Kidney (tissue), 14 donors: Measurements from ENCODE around the gene SLC49A4. TPM values are rescaled to one million over a fixed set of nuclear protein-coding genes. Genes with fewer than 3 reads are reported as not detected.
A peak's percentile ranks its signal among the peaks of the same experiment; 100 is the strongest.

ENCODE experiments used
- DNase-seq, 5 donors: peaks; one replicate each; pipeline ENCODE4 v3.0.0-alpha.2; 2013 to 2020
- FAIRE-seq: peaks from 2 replicates; lab custom pipeline; 2012; peaks lifted over from hg19 to GRCh38; lab: Jason Lieb, UNC
- H3K27ac ChIP-seq, 2 donors: one replicate each; pipeline ENCODE4 v1.7.0; 2013; ENCODE audit warnings: low read depth in 2 of 2, low read length in 2 of 2, inconsistent platforms in 1 of 2
- H3K27me3 ChIP-seq: one replicate; pipeline ENCODE4 v1.7.1; 2013; ENCODE audit warnings: low read length, inconsistent platforms; ENCODE audit not compliant: control insufficient read depth, insufficient read depth
- H3K36me3 ChIP-seq, 3 donors: one replicate each; pipeline versions ENCODE4 v1.7.0 to v1.7.1; 2013; ENCODE audit warnings: low read length in 3 of 3, control low read depth in 1 of 3, inconsistent platforms in 1 of 3; ENCODE audit not compliant: insufficient read depth in 3 of 3, control insufficient read depth in 2 of 3
- H3K4me1 ChIP-seq, 3 donors: one replicate each; pipeline versions ENCODE4 v1.7.0 to v1.7.1; 2013; ENCODE audit warnings: low read length in 3 of 3, inconsistent platforms in 1 of 3, low read depth in 1 of 3; ENCODE audit not compliant: control insufficient read depth in 2 of 3, insufficient read depth in 2 of 3
- H3K4me3 ChIP-seq, 3 donors: one replicate each; pipeline versions ENCODE4 v1.7.0 to v1.8.1; 2013; ENCODE audit warnings: low read length in 3 of 3, control low read depth in 1 of 3, inconsistent platforms in 1 of 3
- H3K9ac ChIP-seq, 3 donors: one replicate each; pipeline versions ENCODE4 v1.7.0 to v1.7.1; 2013; ENCODE audit warnings: low read length in 3 of 3, control low read depth in 1 of 3, inconsistent platforms in 1 of 3
- H3K9me3 ChIP-seq, 3 donors: one replicate each; pipeline versions ENCODE4 v1.7.0 to v1.7.1; 2013; ENCODE audit warnings: low read length in 3 of 3, control low read depth in 1 of 3, inconsistent platforms in 1 of 3; ENCODE audit not compliant: control insufficient read depth in 2 of 3, insufficient read depth in 1 of 3
- CTCF ChIP-seq: IDR thresholded peaks from 3 replicates; pipeline ENCODE4 v1.5.1; 2012; ENCODE audit warnings: mild to moderate bottlenecking, moderate library complexity, borderline replicate concordance; ENCODE audit not compliant: insufficient read depth; ENCODE audit errors: extremely low read depth
- intact Hi-C: fragments of 100-400 bp; cut with DNase I; formaldehyde crosslinking; loops from one replicate; pipeline ENCODE4 v1.11.1; 2022
- polyA plus RNA-seq: library from polyadenylated mRNA; stranded (reverse); fragments of 350-450 nt; fragmentation: Illumina TruSeq; extraction: RNeasy Lipid Tissue Mini Kit (QIAGEN cat#74804); gene quantifications from one replicate; pipeline ENCODE4 v1.2.3, GENCODE V29; 2014; ENCODE audit warnings: low read depth, low replicate concordance; ENCODE audit not compliant: insufficient read depth
- total RNA-seq: library from RNA; stranded (reverse); fragmentation: NEBNext Ultra II Directional; extraction: Animal tissue kit (Norgen Biotek cat#: 25700); gene quantifications from one replicate; pipeline ENCODE4 v1.2.1, GENCODE V29; 2021
- donor health status: control.
- donor health status: control.
- donor health status: control.
- donor health status: control.
- donor health status: control.
- donor health status: DM: yes; HTN: yes; CAD: no.
- donor health status: Normal renal cell carcinoma (clear cell type).

The SLC49A4 gene
- total and polyA plus RNA-seq, 2 donors from 2014 or later: 10.4 to 21.7 TPM

- no peak for TF ChIP-seq CTCF
- Histone ChIP-seq H3K27me3 (no peaks in the 10 kb centered on the region), H3K4me3 (no peak overlapping the region), H3K4me1 (no peaks in the 10 kb centered on the region), H3K9me3 (no peaks in the 10 kb centered on the region), H3K27ac (no peak overlapping the region), H3K9ac (no peak overlapping the region), H3K36me3 (no peaks in the 10 kb centered on the region)
- intact Hi-C loops: no loop called here
- DNase-seq (no peak), FAIRE-seq (no peak)
These were observed 113.4 kb downstream of the SLC49A4 start for GRCh38 chr3:122908251-122908650.

- no peak for FAIRE-seq
- no peaks in the 10 kb centered on the region for H3K36me3 ChIP-seq
- DNase-seq: no peak
- no peak for TF ChIP-seq CTCF
- H3K4me1 ChIP-seq: no peaks in the 10 kb centered on the region
- no peak overlapping the region for H3K4me3 ChIP-seq
- no peaks in the 10 kb centered on the region for H3K27me3 ChIP-seq
- intact Hi-C loops: no loop called here
- H3K9me3 ChIP-seq: no peaks in the 10 kb centered on the region
- no peak overlapping the region for H3K27ac ChIP-seq
- no peak overlapping the region for H3K9ac ChIP-seq
These were observed 117.0 kb downstream of the SLC49A4 start for GRCh38 chr3:122911901-122912300.

GRCh38 chr3:122912772-122913538 lies 118.1 kb downstream of the SLC49A4 start:
- no peaks in the 10 kb centered on the region for H3K27me3 ChIP-seq
- no peaks in the 10 kb centered on the region for H3K4me1 ChIP-seq
- TF ChIP-seq CTCF: no peak
- FAIRE-seq (no peak), DNase-seq (peak in 1 of 5 donors; percentile 13)
- no peak overlapping the region for H3K4me3 ChIP-seq
- H3K27ac ChIP-seq: no peak overlapping the region
- no peaks in the 10 kb centered on the region for H3K36me3 ChIP-seq
- intact Hi-C loops: no loop called here
- H3K9ac ChIP-seq: no peak overlapping the region
- H3K9me3 ChIP-seq: no peaks in the 10 kb centered on the region
